HL-60 (cell line): ENCODE data around the gene IMMP2L.

ENCODE experiments used
- DNase-seq, 2 experiments: peaks; one replicate each; pipeline ENCODE4 v3.0.0-alpha.2; 2010 to 2020; ENCODE audit warnings: low read depth in 1 of 2, low spot score in 1 of 2
- H3K27ac ChIP-seq: fragments of 250-450 bp; sonication (Bioruptor Pico); replicated peaks from 2 replicates; pipeline ENCODE4 v1.5.1; 2020; ENCODE audit warnings: mild to moderate bottlenecking, moderate library complexity
- H3K27me3 ChIP-seq: fragments of 250-450 bp; sonication (Bioruptor Pico); 2 replicates; pipeline ENCODE4 v1.5.1; 2021; ENCODE audit warnings: mild to moderate bottlenecking, moderate library complexity; ENCODE audit not compliant: insufficient read depth, poor library complexity, severe bottlenecking
- H3K4me3 ChIP-seq: replicated peaks from 2 replicates; pipeline ENCODE4 v1.5.1; 2011; ENCODE audit warnings: mild to moderate bottlenecking, control low read depth, low read length; ENCODE audit not compliant: insufficient read depth
- CTCF ChIP-seq: IDR thresholded peaks from one replicate; pipeline ENCODE4 v1.5.1; 2011; ENCODE audit warnings: low read length, control low read depth, inconsistent platforms; ENCODE audit not compliant: insufficient read depth
- GABPA ChIP-seq: IDR thresholded peaks from 2 replicates; pipeline ENCODE4 v1.6.1; 2012; ENCODE audit warnings: low read depth
- POLR2AphosphoS5 ChIP-seq: IDR thresholded peaks from 2 replicates; pipeline ENCODE4 v1.6.1; 2012; ENCODE audit warnings: low read depth
- REST ChIP-seq: IDR thresholded peaks from 2 replicates; pipeline ENCODE4 v1.6.1; 2012; ENCODE audit warnings: low read depth; ENCODE audit not compliant: insufficient replicate concordance
- SPI1 ChIP-seq: IDR thresholded peaks from 2 replicates; pipeline ENCODE4 v1.6.1; 2012; ENCODE audit warnings: low read depth, mild to moderate bottlenecking, borderline replicate concordance

IMMP2L gene

GRCh38 chr7:111414374-111414773, 147.9 kb downstream of the IMMP2L start:
- H3K27ac ChIP-seq: no peak overlapping the region
- no peaks in the 10 kb centered on the region for H3K27me3 ChIP-seq
- no peak for DNase-seq
- no peak overlapping the region for H3K4me3 ChIP-seq
- TF ChIP-seq REST: no peak
- no peak for TF ChIP-seq CTCF
- TF ChIP-seq SPI1: no peak
- TF ChIP-seq POLR2AphosphoS5: no peak
- no peak for TF ChIP-seq GABPA

- Histone ChIP-seq H3K27ac (no peak overlapping the region), H3K4me3 (no peak overlapping the region), H3K27me3 (no peaks in the 10 kb centered on the region)
- no peak for DNase-seq
- no peak for TF ChIP-seq GABPA
- no peak for TF ChIP-seq POLR2AphosphoS5
- no peak for TF ChIP-seq REST
- no peak for TF ChIP-seq SPI1
- TF ChIP-seq CTCF: no peak
These were observed 148.6 kb downstream of the IMMP2L start for GRCh38 chr7:111413739-111414138.

GRCh38 chr7:111410899-111411298, 151.4 kb downstream of the IMMP2L start:
- TF ChIP-seq REST (no peak), POLR2AphosphoS5 (no peak), CTCF (no peak)
- no peak overlapping the region for H3K4me3 ChIP-seq
- DNase-seq: no peak
- no peak overlapping the region for H3K27ac ChIP-seq
- no peaks in the 10 kb centered on the region for H3K27me3 ChIP-seq
